Astrocyte of the spinal cord (primary cell): ENCODE data around the gene PRM1.
A peak's percentile ranks its signal among the peaks of the same experiment; 100 is the strongest.
"Not testable (repeated sequence)": the region's sequence is repeated elsewhere in the genome, so short reads cannot be mapped to it uniquely, and the experiment has no call there.

Source experiments
- DNase-seq: peaks from one replicate; pipeline ENCODE4 v3.0.0; 2011; ENCODE audit warnings: low read depth, low spot score
- H3K4me3 ChIP-seq: 2 replicates; pipeline ENCODE4 v1.5.1; 2011; ENCODE audit warnings: low read depth, mild to moderate bottlenecking, low read length, moderate library complexity
- in situ Hi-C: cut with HindIII; loops from 2 replicates; pipeline ENCODE4 v1.10.0; 2017; ENCODE audit warnings: low sequenced_read_pairs
- TF ChIP-seq, protein P1 (sequence below): IDR thresholded peaks from 2 replicates; pipeline ENCODE4 v1.5.1; 2012; ENCODE audit warnings: low read depth, mild to moderate bottlenecking, low read length, inconsistent platforms

Gene PRM1

DNA sequence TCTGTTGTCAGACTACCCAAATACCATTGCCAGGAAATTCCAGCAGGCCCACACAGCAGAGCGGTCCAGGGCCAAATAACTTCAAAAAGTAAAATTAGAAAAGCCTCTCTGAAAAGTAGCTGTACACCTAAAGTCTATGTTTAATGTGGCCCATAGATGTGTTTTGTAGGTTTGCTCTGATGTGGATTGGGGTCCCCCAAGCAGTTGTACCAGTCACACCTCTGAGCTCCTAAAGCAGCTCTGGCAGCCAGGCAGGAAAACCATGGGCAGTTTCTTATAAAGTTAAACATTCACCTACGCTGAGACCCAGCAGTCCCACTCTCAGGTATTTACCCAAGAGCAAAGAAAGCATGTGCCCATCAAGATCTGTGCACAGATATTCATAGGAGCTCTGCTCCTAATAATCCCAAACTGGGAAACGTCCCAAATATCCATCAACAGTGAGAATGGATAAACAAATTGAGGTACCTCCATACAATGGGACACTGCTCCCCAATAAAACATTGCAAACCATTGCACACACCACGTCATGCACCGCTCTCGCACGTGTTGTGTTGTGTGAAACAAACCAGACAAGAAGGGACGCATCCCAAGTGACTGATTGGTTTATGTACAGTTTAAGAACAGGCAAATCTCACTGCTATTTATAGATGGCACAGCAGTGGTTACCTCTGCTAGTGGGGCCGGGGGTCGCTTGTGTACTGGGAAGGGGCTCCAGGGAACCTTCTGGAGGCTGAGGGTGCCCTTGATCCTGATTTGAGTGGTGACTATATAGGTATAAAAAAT is 15.8 kb upstream of the PRM1 start:
- in situ Hi-C loops, result no loop called here
- TF ChIP-seq, protein P1, sequence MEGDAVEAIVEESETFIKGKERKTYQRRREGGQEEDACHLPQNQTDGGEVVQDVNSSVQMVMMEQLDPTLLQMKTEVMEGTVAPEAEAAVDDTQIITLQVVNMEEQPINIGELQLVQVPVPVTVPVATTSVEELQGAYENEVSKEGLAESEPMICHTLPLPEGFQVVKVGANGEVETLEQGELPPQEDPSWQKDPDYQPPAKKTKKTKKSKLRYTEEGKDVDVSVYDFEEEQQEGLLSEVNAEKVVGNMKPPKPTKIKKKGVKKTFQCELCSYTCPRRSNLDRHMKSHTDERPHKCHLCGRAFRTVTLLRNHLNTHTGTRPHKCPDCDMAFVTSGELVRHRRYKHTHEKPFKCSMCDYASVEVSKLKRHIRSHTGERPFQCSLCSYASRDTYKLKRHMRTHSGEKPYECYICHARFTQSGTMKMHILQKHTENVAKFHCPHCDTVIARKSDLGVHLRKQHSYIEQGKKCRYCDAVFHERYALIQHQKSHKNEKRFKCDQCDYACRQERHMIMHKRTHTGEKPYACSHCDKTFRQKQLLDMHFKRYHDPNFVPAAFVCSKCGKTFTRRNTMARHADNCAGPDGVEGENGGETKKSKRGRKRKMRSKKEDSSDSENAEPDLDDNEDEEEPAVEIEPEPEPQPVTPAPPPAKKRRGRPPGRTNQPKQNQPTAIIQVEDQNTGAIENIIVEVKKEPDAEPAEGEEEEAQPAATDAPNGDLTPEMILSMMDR, result no peak
- no peak overlapping the region for H3K4me3 ChIP-seq
- no peak for DNase-seq

DNA sequence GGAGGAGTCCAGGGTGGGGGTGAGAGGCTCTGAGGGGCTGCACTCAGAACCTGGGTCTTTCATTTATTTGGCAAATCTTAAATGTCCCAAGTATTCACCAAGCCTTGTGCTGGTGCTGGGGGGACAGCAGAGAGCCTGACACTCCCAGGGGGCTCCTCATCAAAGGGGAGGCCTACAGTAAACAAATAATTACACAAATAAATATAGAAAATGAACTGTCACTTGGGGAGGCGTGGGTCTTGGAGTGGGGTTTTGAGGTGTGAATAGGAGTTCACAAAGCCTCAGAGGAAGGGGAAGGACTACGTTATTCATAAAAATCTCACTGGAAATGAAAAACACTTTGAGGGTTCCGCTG is 15.2 kb upstream of the PRM1 start:
- in situ Hi-C loops, result no loop called here

DNA sequence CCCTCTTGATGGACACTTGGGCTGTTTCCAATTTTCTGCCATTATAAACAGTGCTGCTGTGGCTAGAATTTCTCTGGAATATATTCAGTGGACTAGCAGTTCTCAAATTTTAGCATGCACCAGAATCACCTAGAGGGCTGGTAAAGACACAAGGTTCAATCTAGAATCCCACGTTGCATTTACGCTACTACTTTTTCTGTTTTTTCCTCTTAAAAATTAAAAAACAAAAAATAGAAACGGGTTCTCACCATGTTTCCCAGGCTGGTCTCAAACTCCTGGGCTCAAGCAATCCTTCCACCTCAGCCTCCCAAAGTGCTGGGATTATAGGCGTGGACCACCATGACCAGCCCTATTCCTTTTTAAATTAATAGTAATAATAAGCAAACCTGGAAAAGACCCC is 14.5 kb upstream of the PRM1 start:
- TF ChIP-seq, protein P1, result no peak
- in situ Hi-C loops, result no loop called here
- H3K4me3 ChIP-seq, result no peak overlapping the region
- DNase-seq, result no peak

More for the DNA sequence above, 15.2 kb upstream of the PRM1 start:
- no peak overlapping the region for H3K4me3 ChIP-seq
- no peak for DNase-seq
- TF ChIP-seq, protein P1, result no peak

DNA sequence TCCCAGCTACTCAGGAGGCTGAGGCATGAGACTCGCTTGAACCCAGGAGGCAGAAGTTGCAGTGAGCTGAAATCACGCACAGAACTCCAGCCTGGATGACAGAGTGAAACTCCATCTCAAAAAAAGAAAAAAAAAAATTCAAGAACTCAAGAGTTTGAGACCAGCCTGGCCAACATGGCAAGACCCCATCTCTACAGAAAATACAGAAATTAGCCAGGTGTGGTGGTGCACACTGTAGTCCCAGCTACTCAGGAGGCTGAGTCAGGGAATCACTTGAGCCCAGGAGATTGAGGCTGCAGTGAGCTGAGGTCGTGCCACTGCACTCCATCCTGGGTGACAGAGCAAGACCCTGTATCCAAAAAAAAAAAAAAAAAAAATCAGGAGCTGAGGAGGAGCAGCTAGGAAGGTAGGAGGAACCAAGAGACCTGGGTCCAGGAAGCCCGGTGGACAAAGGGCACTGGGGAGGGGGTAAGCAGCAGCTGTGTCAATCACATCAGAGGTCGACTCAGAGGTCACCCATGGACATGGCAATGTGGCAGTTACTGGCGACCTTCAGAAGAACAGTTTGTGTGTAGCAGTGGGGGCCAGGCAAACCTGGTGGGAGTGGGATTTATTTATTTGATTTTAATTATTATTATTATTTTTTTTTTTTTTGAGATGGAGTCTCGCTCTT is 11.1 kb upstream of the PRM1 start:
- DNase-seq, result no peak
- in situ Hi-C loops, result no loop called here
- no peak overlapping the region for H3K4me3 ChIP-seq
- TF ChIP-seq, protein P1, result no peak

DNA sequence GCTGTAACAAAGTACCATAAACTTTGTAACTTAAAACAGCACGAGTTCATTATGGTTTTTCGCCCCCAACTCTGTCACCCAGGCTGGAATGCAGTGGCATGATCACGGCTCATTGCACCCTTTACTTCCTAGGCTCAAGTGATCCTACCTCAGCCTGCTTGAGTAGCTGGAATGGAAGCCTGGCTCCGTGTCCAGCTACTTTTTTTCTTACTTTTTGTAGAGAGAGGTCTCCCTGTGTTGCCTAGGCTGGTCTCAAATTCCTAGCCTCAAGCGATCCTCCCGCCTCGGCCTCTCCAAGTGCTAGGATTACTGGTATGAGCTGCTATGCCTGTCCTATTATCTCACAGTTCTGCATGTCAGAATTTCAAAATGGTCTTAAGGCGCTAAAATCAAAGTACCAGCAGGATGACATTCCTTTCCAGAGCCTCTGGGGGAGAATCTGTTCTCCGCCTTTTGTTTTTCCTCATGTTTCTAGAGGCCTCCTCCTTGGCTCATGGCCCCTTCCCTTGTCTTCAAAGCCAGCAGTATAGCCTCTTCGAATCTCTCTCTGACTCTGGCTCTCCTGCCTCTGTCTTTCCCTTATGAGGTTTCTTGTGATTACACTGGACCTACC is 10.1 kb upstream of the PRM1 start:
- H3K4me3 ChIP-seq, result no peak overlapping the region
- TF ChIP-seq, protein P1, result no peak
- DNase-seq, result peak; percentile 4
- in situ Hi-C loops, result no loop called here

DNA sequence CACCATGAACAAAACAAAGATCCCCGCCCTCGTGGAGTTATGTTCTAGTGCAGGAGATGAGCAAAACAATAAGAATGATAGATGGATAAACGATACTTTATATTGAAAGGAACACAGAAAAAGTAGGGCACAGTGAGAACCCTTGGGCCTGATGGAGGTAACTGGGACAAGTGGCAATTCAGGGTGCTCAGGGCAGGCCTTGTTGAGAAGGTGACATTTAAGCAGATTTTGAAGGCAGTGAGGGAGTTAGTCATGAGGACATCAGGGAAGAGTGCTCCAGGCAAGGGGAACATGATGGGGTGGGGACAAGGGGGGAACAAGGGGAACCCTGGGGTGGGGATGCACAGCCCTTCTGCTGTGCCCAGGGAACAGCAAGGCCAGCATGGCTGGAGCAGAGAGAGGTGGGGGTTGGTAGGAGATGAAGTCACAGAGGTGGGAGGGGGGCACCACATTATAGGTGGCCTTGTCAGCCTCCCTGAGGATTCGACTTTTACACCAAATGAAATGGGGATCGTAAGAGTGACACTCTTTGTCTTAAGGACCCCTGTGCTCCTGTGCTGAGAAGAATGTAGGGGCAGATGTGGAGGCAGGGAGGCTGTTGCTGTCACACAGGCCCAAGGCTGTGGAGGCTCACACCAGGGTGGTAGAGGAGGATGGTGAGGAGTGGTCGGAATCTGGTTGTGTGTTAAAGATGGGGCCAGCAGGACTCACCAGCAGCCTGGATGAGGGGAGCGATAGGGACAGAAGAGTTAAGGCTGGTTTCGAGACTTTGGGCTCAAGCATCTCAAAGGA is 9.2 kb upstream of the PRM1 start:
- in situ Hi-C loops, result no loop called here

DNA sequence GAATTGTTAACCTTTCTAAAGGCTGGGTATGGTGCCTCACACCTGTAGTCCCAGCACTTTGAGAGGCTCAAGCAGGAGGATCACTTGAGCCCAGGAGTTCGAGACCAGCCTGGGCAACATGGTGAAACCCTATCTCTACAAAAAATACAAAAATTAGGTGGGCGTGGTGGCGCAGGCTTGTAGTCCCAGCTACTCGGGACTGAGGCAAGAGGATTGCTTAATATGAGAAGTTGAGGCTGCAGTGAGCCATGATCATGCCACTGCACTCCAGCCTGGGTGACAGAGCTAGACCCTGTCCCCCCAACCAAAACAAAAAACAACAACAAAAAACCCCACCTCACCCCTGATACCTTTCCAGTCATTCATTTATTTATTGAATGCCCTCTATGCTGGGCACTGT is 8.6 kb upstream of the PRM1 start:
- DNase-seq, H3K4me3 ChIP-seq, in situ Hi-C loops: not testable (repeated sequence)

More for the DNA sequence above, 9.2 kb upstream of the PRM1 start:
- no peak for DNase-seq
- TF ChIP-seq, protein P1, result no peak
- no peak overlapping the region for H3K4me3 ChIP-seq
